ENCODE results near the gene SBF2.
"Not testable (repeated sequence)": the region's sequence is repeated elsewhere in the genome, so short reads cannot be mapped to it uniquely, and the experiment has no call there.

SBF2 gene

DNA sequence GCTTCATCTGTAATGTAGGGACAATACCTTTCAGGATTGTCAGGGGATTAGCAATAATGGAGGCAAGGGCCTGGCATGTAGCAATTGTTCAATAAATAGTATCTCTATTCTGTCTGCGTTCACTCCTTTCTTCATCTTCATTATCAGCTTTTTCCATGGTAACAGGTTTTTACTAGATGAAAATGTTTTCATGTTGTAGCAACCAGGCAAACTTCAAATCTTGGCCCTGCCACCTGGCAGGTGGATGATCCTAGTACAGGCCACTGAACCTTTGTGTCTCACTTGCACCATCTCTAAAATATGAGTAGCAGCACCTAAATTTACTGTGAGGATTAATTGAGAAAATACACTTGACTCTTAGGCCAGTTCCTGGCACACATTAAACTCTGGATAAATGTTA is 546.8 kb downstream of the SBF2 start:
- no peak for DNase-seq (ENCODE audit: low spot score)

DNA sequence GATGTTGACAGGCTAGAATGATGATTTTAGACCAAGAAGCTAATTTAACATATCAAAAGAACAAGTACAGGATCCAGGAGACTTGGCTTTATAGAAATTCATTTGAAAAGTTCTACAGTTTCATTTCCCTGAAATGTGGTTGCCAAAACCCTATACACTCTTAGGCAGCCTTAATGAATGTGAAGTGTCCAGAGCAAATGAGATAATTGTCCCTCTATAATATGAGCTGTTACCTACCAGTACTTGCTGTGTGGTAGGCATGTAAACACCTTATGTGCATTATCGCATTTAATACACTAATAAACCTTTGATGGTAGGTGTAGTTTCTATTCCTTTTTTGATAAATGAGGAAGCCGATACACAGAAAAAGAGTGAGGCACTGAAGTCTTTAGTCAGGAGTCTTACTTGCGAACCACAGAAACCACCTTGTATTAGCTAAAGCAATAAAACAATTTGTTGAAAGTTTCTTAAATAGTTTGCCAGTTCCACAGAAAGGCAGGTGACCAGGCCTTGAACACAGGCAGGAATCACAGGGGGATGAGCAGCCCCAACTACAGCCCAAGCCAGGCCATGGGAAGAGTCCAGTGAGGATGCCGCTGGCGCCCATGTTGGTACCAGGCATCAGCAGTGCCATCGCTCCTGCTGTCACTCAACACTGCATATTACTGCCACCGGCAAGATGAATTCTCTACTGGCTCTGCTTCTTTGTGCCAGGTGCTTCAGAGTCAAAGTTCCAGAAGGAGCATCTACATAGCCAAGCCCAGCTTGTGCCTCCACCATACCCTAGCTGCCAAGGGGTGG is 548.4 kb downstream of the SBF2 start:
- DNase-seq (ENCODE audit: low spot score), result no peak

- not testable (repeated sequence) for DNase-seq (ENCODE audit: low spot score)
These were observed 550.5 kb downstream of the SBF2 start for GRCh38 chr11:9743512-9743911.

- DNase-seq (ENCODE audit: low spot score), result no peak
These were observed 552.8 kb downstream of the SBF2 start for GRCh38 chr11:9741260-9741659.

- no peak for DNase-seq (ENCODE audit: low spot score)
These were observed 553.7 kb downstream of the SBF2 start for GRCh38 chr11:9740202-9740883.

GRCh38 chr11:9739123-9739900 is 554.7 kb downstream of the SBF2 start:
- no peak for DNase-seq (ENCODE audit: low spot score)

GRCh38 chr11:9738707-9739106 is 555.3 kb downstream of the SBF2 start:
- no peak for DNase-seq (ENCODE audit: low spot score)

DNA sequence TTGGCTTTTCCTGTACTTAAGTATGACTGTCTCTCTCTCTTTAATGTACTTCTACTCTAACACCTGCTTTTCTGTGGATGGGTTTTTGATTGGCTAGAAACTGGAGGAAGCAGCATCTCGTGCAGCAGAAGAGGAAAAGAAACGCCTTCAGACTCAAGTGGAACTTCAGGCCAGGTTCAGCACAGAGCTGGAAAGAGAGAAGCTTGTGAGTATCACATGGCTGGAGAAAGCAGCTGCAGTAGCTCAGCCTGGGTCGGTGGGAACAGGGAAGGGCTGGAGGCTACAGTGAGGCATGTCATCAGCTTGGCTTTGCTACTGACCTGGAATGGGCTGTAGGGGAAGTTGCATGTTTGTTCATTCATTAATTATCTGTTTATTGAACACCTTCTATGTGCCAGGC is 555.9 kb downstream of the SBF2 start:
- DNase-seq (ENCODE audit: low spot score), result no peak

DNA sequence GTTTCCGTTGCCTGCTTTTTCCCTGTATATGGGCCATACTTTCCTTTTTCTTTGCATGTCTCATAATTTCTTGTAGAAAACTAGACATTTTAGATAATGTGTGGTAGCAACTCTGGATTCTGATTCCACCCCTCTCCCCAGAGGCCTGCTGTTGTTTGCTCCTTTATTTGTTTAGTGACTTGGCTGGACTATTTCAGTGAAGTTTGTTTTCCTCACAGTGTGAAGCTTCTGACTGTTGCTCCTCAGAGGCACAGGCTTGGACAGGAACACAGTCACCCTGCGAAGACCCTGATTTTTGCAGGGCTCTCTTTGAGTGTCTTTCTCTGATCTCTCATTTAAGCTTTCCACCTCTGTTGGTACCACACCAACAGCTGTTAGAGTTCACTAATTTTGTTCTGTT is 557.7 kb downstream of the SBF2 start:
- no peak for DNase-seq (ENCODE audit: low spot score)

GRCh38 chr11:9735919-9736318 is 558.1 kb downstream of the SBF2 start:
- DNase-seq (ENCODE audit: low spot score), result no peak

DNA sequence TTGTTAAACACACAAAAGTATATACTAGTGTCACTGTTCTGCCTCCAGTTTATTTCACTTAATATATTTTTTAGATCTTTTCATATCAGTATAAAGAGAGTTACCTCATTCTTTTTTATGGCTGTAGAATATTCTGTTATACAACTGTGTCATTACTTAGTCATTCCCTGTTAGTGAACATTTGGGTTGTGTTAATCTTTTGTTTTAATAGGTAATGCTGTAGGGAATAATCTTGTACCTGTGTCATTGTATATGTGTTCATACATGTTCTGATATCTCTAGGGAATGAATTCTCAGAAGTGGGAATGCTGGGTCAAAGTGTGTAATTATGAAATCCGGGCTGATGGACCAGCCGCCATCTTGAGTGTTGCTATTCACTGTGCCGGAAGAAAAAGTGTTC is 558.8 kb downstream of the SBF2 start:
- DNase-seq (ENCODE audit: low spot score), result no peak

DNA sequence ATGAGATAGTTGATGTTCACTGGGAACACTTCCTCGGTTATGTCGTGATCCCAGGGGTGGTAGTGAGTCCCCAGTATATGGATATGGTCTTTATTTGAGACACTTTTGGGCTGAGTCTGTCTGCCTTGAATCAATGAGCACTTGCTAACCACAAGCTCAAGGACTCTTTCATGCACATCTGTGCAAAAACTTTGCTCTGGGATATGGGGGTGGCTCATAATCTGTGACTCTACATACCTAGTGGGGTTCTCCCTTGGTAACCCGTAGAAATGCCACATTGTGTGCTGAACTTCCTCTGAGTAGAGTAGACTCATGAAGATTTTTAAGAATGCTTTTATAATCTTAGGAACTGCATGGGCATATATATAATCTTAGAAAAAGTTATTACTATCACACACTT is 560.8 kb downstream of the SBF2 start:
- DNase-seq (ENCODE audit: low spot score), result no peak

- DNase-seq (ENCODE audit: low spot score), result no peak
These were observed 561.6 kb downstream of the SBF2 start for GRCh38 chr11:9732453-9732852.

DNA sequence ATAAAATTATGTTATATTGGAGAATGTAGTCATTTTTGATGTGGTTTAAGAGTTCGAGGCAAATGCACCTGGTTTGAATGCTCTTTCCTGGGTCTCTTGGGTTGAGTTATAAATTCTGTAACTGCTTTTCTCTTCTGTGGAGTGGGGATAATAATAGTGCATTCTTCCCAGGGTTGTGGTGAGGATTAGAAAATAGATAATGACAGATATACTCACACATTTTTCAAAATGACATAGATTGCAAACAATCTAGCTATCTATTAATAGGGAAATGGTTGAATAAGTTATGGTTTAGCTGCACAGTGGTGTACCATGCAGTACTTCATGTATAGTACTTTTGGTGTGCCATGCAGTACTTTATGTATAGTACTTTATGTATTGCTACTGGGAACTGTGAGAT is 562.8 kb downstream of the SBF2 start:
- no peak for DNase-seq (ENCODE audit: low spot score)
